22Rv1 (cell line): Measurements from ENCODE around the gene TEKT5.

Experiments used
- H3K27ac ChIP-seq: fragments of 450-650 bp; 2 replicates; pipeline ENCODE4 v1.5.1; 2017
- ZFX ChIP-seq: fragments of 450-650 bp; IDR thresholded peaks from 2 replicates; pipeline ENCODE4 v1.6.1; 2017; ENCODE audit warnings: antibody characterized with exemption, borderline replicate concordance
- TF ChIP-seq, protein P1 (sequence below): fragments of 450-650 bp; IDR thresholded peaks from 2 replicates; pipeline ENCODE4 v1.5.1; 2017; ENCODE audit warnings: mild to moderate bottlenecking

Gene TEKT5

DNA sequence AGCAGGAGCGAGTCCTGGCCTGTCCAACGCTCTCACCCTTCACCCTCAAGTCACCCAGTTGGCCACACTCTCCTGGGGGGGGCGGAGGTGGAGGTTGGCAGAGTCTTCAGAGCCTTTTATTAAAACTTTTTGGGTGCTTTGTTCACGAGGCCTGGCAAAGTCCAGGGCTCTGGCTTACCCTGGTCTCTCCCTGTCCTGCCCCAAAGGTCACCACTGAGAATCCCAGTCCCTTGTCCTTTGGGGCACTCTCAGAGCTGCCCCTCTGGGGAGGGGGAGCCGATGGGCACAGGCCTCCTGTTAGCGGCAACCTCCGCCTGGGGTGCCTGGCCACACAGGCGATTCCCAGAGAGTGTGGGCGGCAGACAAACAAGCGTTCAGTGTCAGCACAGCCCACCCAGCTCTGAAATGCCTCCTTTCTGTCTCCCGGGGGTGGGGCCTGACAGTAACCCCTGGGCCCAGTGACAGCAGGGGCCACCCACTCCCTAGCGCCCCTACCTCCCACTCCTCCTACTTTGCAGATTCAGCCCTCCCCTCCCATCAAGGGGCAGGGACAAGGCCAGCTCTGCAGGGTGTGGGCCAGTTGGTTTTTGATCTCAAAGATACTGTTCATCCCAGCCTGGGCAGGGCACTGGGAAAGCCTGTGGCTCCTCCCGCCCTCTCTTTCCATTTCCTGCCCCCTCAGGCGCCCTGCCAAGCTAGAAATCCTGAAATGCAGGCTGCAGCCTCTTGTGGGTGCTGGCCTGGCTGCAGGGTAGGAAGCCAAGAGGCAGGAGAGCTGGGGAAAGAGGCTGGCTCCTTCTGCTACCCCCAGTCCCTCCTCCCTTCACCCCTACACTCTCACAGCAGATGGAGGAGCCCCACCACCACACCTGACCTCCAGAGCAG is 77.7 kb downstream of the TEKT5 start:
- H3K27ac ChIP-seq = no peak overlapping the region
- TF ChIP-seq ZFX = no peak
- TF ChIP-seq, protein P1, sequence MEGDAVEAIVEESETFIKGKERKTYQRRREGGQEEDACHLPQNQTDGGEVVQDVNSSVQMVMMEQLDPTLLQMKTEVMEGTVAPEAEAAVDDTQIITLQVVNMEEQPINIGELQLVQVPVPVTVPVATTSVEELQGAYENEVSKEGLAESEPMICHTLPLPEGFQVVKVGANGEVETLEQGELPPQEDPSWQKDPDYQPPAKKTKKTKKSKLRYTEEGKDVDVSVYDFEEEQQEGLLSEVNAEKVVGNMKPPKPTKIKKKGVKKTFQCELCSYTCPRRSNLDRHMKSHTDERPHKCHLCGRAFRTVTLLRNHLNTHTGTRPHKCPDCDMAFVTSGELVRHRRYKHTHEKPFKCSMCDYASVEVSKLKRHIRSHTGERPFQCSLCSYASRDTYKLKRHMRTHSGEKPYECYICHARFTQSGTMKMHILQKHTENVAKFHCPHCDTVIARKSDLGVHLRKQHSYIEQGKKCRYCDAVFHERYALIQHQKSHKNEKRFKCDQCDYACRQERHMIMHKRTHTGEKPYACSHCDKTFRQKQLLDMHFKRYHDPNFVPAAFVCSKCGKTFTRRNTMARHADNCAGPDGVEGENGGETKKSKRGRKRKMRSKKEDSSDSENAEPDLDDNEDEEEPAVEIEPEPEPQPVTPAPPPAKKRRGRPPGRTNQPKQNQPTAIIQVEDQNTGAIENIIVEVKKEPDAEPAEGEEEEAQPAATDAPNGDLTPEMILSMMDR = no peak

DNA sequence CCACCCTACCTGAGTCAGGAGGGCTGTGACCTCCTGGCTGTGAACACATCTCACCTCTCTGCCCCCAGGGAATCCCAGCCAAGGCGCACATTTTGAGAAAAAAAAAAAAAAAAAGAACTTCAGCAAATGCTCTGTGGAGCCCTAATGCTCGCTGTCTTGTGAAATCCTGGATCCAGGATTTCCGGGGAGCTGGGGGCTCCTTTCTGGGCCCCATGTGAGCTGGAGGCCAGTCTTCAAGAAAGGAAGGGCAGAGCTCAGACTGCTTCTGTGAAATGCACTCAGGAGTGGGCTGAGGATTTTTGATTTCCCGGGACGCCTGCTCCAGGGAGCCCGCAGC is 78.3 kb downstream of the TEKT5 start:
- TF ChIP-seq, protein P1 = no peak

DNA sequence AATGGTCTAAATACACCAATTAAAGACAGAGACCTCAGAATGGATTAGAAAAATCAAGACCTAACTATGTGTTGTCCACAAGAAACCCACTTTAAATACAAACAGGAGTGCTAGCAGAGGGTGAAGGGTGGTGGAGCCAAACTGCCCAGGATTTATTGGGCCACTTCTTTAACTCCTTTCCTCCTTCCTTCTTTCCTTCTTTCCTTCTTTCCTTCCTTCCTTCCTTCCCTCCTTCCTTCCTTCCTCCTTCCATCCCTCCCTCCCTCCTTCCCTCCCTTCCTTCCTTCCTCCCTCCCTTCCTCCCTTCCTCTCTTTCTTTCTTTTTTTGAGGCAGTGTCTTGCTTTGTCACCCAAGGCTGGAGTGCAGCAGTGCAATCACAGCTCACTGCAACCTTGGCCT is 80.0 kb downstream of the TEKT5 start:
- TF ChIP-seq, protein P1 = no peak
- TF ChIP-seq ZFX = no peak
- no peak overlapping the region for H3K27ac ChIP-seq

More for the DNA sequence above, 78.3 kb downstream of the TEKT5 start:
- no peak overlapping the region for H3K27ac ChIP-seq

DNA sequence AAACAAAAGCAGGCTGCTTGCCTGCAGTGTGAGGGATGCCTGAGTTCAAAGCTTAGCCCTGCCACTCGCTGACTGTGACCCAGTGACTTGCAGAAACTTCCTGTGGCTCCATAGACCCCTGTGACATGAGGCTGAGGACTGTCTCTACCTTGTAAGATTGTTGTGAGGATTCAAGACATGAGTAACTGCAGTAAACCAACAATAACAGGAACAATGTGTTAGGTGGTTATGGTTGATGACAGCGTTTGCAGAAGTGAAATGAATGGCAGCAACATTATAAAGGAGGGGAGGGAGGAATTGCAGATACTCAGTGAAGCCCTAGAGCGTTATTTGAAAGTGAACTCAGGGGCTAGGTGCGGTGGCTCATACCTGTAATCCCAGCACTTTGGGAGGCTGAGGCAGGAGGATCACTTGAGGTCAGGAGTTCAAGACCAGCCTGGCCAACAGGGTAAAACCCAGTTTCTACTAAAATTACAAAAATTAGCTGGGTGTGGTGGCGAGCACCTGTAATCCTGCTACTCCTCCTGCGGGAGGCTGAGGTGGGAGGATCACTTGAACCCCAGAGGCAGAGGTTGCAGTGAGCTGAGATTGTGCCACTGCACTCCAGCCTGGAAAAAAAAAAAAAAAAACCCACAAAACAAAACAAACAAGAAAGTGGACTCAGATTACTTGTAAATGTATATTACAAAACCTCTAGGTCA is 80.8 kb downstream of the TEKT5 start:
- TF ChIP-seq ZFX = no peak
- H3K27ac ChIP-seq = no peak overlapping the region

DNA sequence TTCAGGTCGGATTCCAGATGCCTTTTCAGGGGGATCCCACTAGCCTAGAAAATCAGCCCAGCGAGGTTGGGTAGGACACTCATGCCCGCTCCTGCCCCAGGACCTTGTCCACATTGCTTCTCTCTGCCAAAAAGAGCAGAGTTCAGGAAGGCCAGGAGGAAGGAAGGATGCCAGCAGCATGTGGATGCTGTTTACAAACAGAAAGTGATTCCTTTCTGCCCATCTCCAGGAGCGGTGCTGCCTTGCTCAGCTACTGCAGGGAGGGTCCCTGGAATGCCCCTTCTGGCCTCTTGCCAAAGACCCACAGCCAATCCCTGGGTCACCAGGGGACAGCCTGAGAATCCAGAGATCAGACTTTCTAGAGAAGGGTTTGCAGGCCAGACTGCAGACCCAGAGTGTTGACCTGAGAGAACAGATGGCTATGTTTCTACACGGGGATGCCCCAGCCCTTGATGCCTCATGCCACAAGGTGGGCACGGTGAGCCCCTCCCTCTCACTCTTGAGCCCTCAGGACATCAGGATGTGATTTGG is 82.0 kb downstream of the TEKT5 start:
- no peak overlapping the region for H3K27ac ChIP-seq
- TF ChIP-seq, protein P1 = no peak
- TF ChIP-seq ZFX = no peak

DNA sequence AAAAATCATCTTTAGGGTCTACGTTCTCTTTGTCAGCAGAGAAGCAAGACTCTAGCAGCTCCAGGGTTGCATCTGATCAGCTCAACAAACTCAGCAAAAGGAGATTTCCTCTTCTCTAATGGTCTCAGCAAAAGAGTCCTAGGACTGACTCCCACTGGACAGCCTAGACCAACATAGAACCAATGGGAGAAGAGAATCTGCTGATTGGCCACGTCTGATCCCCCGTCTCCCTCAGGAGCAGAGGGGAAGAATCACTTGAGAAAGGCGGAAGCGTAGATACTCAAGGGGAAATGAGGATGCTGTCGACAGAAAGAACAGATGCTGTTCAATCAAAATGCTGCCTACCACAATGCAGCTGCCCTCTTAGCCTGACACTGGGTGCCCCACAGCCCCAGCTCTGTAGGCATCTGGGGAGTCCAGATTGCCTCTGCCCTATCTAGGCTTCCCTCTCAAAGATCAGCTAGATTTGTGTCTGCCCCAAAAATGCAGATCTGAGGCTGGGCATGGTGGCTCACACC is 82.8 kb downstream of the TEKT5 start:
- H3K27ac ChIP-seq = no peak overlapping the region
- no peak for TF ChIP-seq ZFX
- TF ChIP-seq, protein P1 = no peak

DNA sequence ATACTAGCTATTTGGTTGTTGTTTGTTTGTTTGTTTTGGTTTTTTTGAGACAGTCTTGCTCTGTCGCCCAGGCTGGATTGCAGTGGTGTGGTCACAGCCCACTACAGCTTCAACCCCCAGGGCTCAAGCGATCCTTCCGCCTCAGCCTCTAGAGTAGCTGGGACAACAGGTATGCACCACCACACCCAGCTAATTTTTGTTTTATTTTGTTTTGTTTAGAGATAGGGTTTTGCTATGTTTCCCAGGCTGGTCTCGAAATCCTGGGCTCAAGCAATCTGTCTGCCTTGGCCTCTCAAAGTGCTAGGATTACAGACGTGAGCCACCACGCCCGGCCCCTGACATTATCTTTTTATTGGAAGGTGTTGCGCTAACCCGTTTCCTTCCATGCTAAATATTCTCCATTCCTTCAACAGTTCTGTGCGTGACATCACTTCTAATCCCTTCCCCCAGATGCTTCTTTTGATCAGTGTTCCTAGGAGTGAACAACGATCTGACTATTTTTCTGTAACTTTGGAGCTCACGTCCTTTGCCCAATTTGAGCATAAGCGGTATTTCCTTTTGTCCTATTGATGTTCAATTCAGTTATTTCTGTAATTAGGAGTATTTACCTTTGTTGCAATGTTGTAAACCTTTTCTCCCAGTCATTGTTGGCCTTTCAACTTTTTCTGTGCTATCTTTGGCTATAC is 84.1 kb downstream of the TEKT5 start:
- no peak for TF ChIP-seq ZFX
- TF ChIP-seq, protein P1 = no peak
- H3K27ac ChIP-seq = no peak overlapping the region
